GM12801 (cell line): Measurements from ENCODE around the gene PAK5.

ENCODE experiments used
- CTCF ChIP-seq: IDR thresholded peaks from one replicate; pipeline ENCODE4 v1.5.1; 2011; ENCODE audit warnings: control low read depth; ENCODE audit not compliant: insufficient read length; ENCODE audit errors: extremely low read depth

The PAK5 gene

GRCh38 chr20:9789131-9789530 lies 49.7 kb downstream of the PAK5 start:
- TF ChIP-seq CTCF: no peak

GRCh38 chr20:9775176-9775575 lies 63.7 kb downstream of the PAK5 start:
- no peak for TF ChIP-seq CTCF

- TF ChIP-seq CTCF: no peak
Measured at GRCh38 chr20:9769954-9770353, 68.9 kb downstream of the PAK5 start.

GRCh38 chr20:9761476-9761875 lies 77.4 kb downstream of the PAK5 start:
- no peak for TF ChIP-seq CTCF

- TF ChIP-seq CTCF: no peak
Measured at GRCh38 chr20:9759392-9759791, 79.5 kb downstream of the PAK5 start.

GRCh38 chr20:9758752-9759151 lies 80.1 kb downstream of the PAK5 start:
- no peak for TF ChIP-seq CTCF

GRCh38 chr20:9756660-9757059 lies 82.2 kb downstream of the PAK5 start:
- TF ChIP-seq CTCF: no peak

GRCh38 chr20:9755301-9755700 lies 83.6 kb downstream of the PAK5 start:
- no peak for TF ChIP-seq CTCF
